ENCODE measurements around the gene STX1B. TPM values are rescaled to one million over a fixed set of nuclear protein-coding genes. Genes with fewer than 3 reads are reported as not detected.
A peak's percentile ranks its signal among the peaks of the same experiment; 100 is the strongest.

The STX1B gene
- total RNA-seq, 1 experiment from 2014 or later = 11.0 TPM

- Histone ChIP-seq H4K8ac (replicated peaks; ENCODE audit: insufficient read length, low read depth, low read length) (no peak overlapping the region), H2BK12ac (ENCODE audit: insufficient read length, low read depth, low read length) (no peak overlapping the region), H3K79me1 (ENCODE audit: insufficient read depth, low read depth, low read length, poor library complexity, severe bottlenecking) (no peaks in the 10 kb centered on the region), H2BK15ac (ENCODE audit: low read depth, low read length) (no peak overlapping the region), H2BK120ac (ENCODE audit: low read depth, low read length, poor library complexity, severe bottlenecking) (no peak overlapping the region), H2AFZ (ENCODE audit: low read length) (no peak overlapping the region), H4K91ac (ENCODE audit: insufficient read length, low read depth, low read length) (no peak overlapping the region), H3K23ac (ENCODE audit: insufficient read length, low read depth, low read length) (no peak overlapping the region), H3K23me2 (ENCODE audit: insufficient read length, low read depth, low read length, poor library complexity, severe bottlenecking) (no peaks in the 10 kb centered on the region), H2AK5ac (ENCODE audit: insufficient read length, low read length) (no peak overlapping the region), H3K27me3 (ENCODE audit: insufficient read depth, low read length) (no peaks in the 10 kb centered on the region), H3K4me1 (ENCODE audit: insufficient read depth, low read length) (no peaks in the 10 kb centered on the region), H3K4ac (ENCODE audit: low read depth, low read length) (no peak overlapping the region), H2BK5ac (ENCODE audit: insufficient read length, low read length) (no peak overlapping the region), H3K14ac (ENCODE audit: insufficient read depth, low read length) (no peak overlapping the region), H3K4me2 (ENCODE audit: insufficient read depth, insufficient read length, low read length) (no peak overlapping the region), H3K18ac (ENCODE audit: insufficient read length, low read depth, low read length) (no peak overlapping the region), H3K27ac (ENCODE audit: insufficient read length, low read depth, low read length) (no peak overlapping the region), H4K5ac (ENCODE audit: insufficient read length, low read depth, low read length) (no peak overlapping the region), H3K79me2 (ENCODE audit: insufficient read depth, low read length) (no peaks in the 10 kb centered on the region), H4K20me1 (ENCODE audit: control insufficient read depth, insufficient read depth, insufficient read length) (peaks cover 2% of the 10 kb centered on the region), H3K9ac (ENCODE audit: extremely low read depth, insufficient read length, low read length) (no peak overlapping the region), H3K56ac (ENCODE audit: insufficient read length, low read depth, low read length) (no peak overlapping the region), H2BK20ac (ENCODE audit: low read depth, low read length, poor library complexity, severe bottlenecking) (no peak overlapping the region), H3T11ph (ENCODE audit: low read length) (no peak overlapping the region), H3K9me3 (ENCODE audit: control insufficient read depth, low read depth, low read length) (no peaks in the 10 kb centered on the region)
- H3K4me1 Mint-ChIP-seq = no peaks in the 10 kb centered on the region; a peak in 1 of 4 replicates
- no peak for TF ChIP-seq CTCF (conservative IDR thresholded peaks at IDR 0.05)
- H3K4me3 Mint-ChIP-seq = no peak overlapping the region
- no peaks in the 10 kb centered on the region; the same call in 1 of the 2 replicates for H3K27me3 Mint-ChIP-seq (ENCODE audit: low read depth)
- WGBS (ENCODE audit: extremely low coverage, insufficient read length, low lambda C conversion rate) = no CpG with 5 or more reads among the region's 19 CpGs
- H3K36me3 Mint-ChIP-seq (ENCODE audit: insufficient read depth in 1 of 3, low read depth in 3 of 3) = peaks cover 63 to 89% (median 87%) of the 10 kb centered on the region in 3 experiments
- DNase-seq = no peak
- H3K9me3 Mint-ChIP-seq = no peaks in the 10 kb centered on the region
- H3K27ac Mint-ChIP-seq = peak overlapping the region in 1 of 3 experiments; percentile 23; a peak in 1 of 7 replicates
Measured at GRCh38 chr16:30969246-30969842, 41.1 kb downstream of the STX1B start.
